MM.1S (cell line): ENCODE measurements around the gene ST3GAL3.

ENCODE experiments used
- DNase-seq: peaks from one replicate; pipeline ENCODE4 v3.0.0-alpha.2; 2015
- H2AFZ ChIP-seq: fragments of 300-600 bp; sonication (generic); 2 replicates; pipeline ENCODE4 v1.6.0; 2016; ENCODE audit warnings: antibody characterized with exemption, low read length
- H3F3A ChIP-seq: fragments of 300-600 bp; sonication (generic); 2 replicates; pipeline ENCODE4 v1.6.1; 2016; ENCODE audit warnings: mild to moderate bottlenecking, antibody characterized with exemption, low read length, moderate library complexity, mixed read lengths; ENCODE audit not compliant: insufficient read depth
- H3K27ac ChIP-seq: fragments of 300-600 bp; sonication (generic); 2 replicates; pipeline ENCODE4 v1.5.1; 2016; ENCODE audit warnings: mild to moderate bottlenecking, low read length
- H3K27me3 ChIP-seq: fragments of 300-600 bp; sonication (generic); replicated peaks from 2 replicates; pipeline ENCODE4 v1.6.0; 2016; ENCODE audit warnings: low read length; ENCODE audit not compliant: insufficient read depth
- H3K36me3 ChIP-seq: fragments of 300-600 bp; sonication (generic); replicated peaks from 2 replicates; pipeline ENCODE4 v1.6.1; 2016; ENCODE audit warnings: mild to moderate bottlenecking, low read length, mixed read lengths; ENCODE audit not compliant: insufficient read depth
- H3K4me1 ChIP-seq: fragments of 300-600 bp; sonication (generic); 2 replicates; pipeline ENCODE4 v1.6.1; 2016; ENCODE audit warnings: low read length, mixed read lengths
- H3K4me2 ChIP-seq: fragments of 300-600 bp; sonication (generic); 2 replicates; pipeline ENCODE4 v1.6.0; 2016; ENCODE audit warnings: low read depth, low read length
- H3K4me3 ChIP-seq: fragments of 300-600 bp; sonication (generic); 2 replicates; pipeline ENCODE4 v1.5.1; 2016; ENCODE audit warnings: low read length, mixed read lengths
- H3K79me2 ChIP-seq: fragments of 300-600 bp; sonication (generic); 2 replicates; pipeline ENCODE4 v1.6.1; 2016; ENCODE audit warnings: mixed run types, low read length, mixed read lengths
- H3K9ac ChIP-seq: fragments of 300-600 bp; sonication (generic); 2 replicates; pipeline ENCODE4 v1.6.1; 2016; ENCODE audit warnings: low read length, mixed read lengths
- H3K9me2 ChIP-seq: fragments of 300-600 bp; sonication (generic); replicated peaks from 2 replicates; pipeline ENCODE4 v1.6.1; 2016; ENCODE audit warnings: mild to moderate bottlenecking, low read length, mixed read lengths; ENCODE audit not compliant: insufficient read depth
- H3K9me3 ChIP-seq: fragments of 300-600 bp; sonication (generic); replicated peaks from 2 replicates; pipeline ENCODE4 v1.6.1; 2016; ENCODE audit warnings: mild to moderate bottlenecking, low read length, mixed read lengths; ENCODE audit not compliant: insufficient read depth
- H4K20me1 ChIP-seq: fragments of 300-600 bp; sonication (generic); 2 replicates; pipeline ENCODE4 v1.6.1; 2016; ENCODE audit warnings: mild to moderate bottlenecking, low read length, moderate library complexity, mixed read lengths; ENCODE audit not compliant: insufficient read depth
- EZH2 ChIP-seq: fragments of 300-600 bp; sonication (generic); optimal IDR thresholded peaks from 2 replicates; pipeline ENCODE3; 2017; ENCODE audit warnings: low read depth, mild to moderate bottlenecking, antibody characterized with exemption, low read length, mixed read lengths
- EZH2phosphoT487 ChIP-seq: fragments of 300-600 bp; sonication (generic); IDR thresholded peaks from 2 replicates; pipeline ENCODE4 v1.6.1; 2018; ENCODE audit warnings: antibody characterized with exemption, low read length
- TF ChIP-seq, protein P1 (sequence below): fragments of 300-600 bp; sonication (generic); IDR thresholded peaks from 2 replicates; pipeline ENCODE4 v1.5.1; 2016; ENCODE audit warnings: antibody characterized with exemption, low read length, mixed read lengths

The ST3GAL3 gene

DNA sequence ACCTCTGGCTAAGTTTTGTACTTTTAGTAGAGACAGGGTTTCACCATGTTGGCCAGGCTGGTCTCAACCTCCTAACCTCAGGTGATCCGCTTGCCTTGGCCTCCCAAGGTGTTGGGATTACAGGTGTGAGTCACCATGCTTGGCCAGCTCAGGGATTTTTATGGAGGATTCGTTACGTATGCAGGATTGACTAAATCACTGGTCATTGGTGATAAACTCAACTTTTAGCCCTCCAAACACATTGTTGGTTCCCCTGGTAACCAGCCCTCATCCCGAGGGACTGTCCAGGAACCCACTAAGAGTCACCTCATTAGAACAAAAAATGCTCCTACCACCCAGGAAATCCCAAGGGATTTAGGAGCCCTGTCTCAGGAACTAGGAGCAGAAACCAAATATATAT is 40.4 kb downstream of the ST3GAL3 start:
- no peaks in the 10 kb centered on the region for H3K36me3 ChIP-seq
- no peak for DNase-seq
- H3K9me3 ChIP-seq: no peaks in the 10 kb centered on the region
- no peak overlapping the region for H2AFZ ChIP-seq
- no peaks in the 10 kb centered on the region for H4K20me1 ChIP-seq
- no peak overlapping the region for H3K4me2 ChIP-seq
- TF ChIP-seq EZH2 (no peak), EZH2phosphoT487 (no peak)
- TF ChIP-seq, protein P1, sequence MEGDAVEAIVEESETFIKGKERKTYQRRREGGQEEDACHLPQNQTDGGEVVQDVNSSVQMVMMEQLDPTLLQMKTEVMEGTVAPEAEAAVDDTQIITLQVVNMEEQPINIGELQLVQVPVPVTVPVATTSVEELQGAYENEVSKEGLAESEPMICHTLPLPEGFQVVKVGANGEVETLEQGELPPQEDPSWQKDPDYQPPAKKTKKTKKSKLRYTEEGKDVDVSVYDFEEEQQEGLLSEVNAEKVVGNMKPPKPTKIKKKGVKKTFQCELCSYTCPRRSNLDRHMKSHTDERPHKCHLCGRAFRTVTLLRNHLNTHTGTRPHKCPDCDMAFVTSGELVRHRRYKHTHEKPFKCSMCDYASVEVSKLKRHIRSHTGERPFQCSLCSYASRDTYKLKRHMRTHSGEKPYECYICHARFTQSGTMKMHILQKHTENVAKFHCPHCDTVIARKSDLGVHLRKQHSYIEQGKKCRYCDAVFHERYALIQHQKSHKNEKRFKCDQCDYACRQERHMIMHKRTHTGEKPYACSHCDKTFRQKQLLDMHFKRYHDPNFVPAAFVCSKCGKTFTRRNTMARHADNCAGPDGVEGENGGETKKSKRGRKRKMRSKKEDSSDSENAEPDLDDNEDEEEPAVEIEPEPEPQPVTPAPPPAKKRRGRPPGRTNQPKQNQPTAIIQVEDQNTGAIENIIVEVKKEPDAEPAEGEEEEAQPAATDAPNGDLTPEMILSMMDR: no peak
- no peaks in the 10 kb centered on the region for H3K9me2 ChIP-seq
- no peak overlapping the region for H3K27ac ChIP-seq
- no peak overlapping the region for H3K4me3 ChIP-seq
- H3K9ac ChIP-seq: no peak overlapping the region
- no peaks in the 10 kb centered on the region for H3K27me3 ChIP-seq
- H3F3A ChIP-seq: no peaks in the 10 kb centered on the region; the same call in 1 of the 2 replicates
- no peaks in the 10 kb centered on the region for H3K79me2 ChIP-seq
- no peaks in the 10 kb centered on the region for H3K4me1 ChIP-seq

- H4K20me1 ChIP-seq: no peaks in the 10 kb centered on the region
- H3K4me3 ChIP-seq: no peak overlapping the region
- no peak overlapping the region for H3K4me2 ChIP-seq
- H3K9me2 ChIP-seq: no peaks in the 10 kb centered on the region
- H3K27me3 ChIP-seq: no peaks in the 10 kb centered on the region
- H3K9ac ChIP-seq: no peak overlapping the region
- no peaks in the 10 kb centered on the region for H3K9me3 ChIP-seq
- H3K36me3 ChIP-seq: no peaks in the 10 kb centered on the region
- H3F3A ChIP-seq: no peaks in the 10 kb centered on the region; the same call in 1 of the 2 replicates
- H2AFZ ChIP-seq: no peak overlapping the region
- no peak overlapping the region for H3K27ac ChIP-seq
- no peaks in the 10 kb centered on the region for H3K79me2 ChIP-seq
- TF ChIP-seq, protein P1: no peak
- no peak for TF ChIP-seq EZH2
- H3K4me1 ChIP-seq: no peaks in the 10 kb centered on the region
- DNase-seq: no peak
These were observed 42.7 kb downstream of the ST3GAL3 start for GRCh38 chr1:43750083-43750482.

DNA sequence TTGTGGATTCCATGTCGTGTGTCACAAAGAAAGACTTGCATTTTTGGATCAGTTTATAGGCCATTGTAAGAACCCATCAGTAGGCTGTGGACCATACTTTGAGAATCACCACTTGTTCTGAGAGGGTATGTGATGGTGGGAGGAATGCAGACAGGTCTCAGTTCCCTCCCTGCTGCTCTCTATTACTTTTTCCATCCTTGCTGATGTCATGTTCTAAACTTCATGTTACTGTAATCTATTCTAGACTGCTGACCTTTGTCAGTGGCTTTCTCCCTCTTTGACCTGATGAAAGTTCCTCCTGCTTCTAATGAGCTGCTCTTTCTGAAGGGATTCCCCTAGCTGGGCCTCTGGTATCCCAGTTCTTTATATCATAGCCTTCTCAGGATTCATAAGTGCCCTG is 46.1 kb downstream of the ST3GAL3 start:
- H3F3A ChIP-seq: no peaks in the 10 kb centered on the region; the same call in 1 of the 2 replicates
- H3K79me2 ChIP-seq: no peaks in the 10 kb centered on the region
- H3K27me3 ChIP-seq: no peaks in the 10 kb centered on the region
- H3K36me3 ChIP-seq: no peaks in the 10 kb centered on the region
- no peak for DNase-seq
- H3K4me3 ChIP-seq: no peak overlapping the region
- TF ChIP-seq, protein P1: no peak
- no peak for TF ChIP-seq EZH2
- no peak for TF ChIP-seq EZH2phosphoT487
- H3K9me2 ChIP-seq: no peaks in the 10 kb centered on the region
- no peak overlapping the region for H2AFZ ChIP-seq
- no peak overlapping the region for H3K27ac ChIP-seq
- H3K4me1 ChIP-seq: no peaks in the 10 kb centered on the region
- H3K9me3 ChIP-seq: no peaks in the 10 kb centered on the region
- no peak overlapping the region for H3K4me2 ChIP-seq
- no peak overlapping the region for H3K9ac ChIP-seq
- H4K20me1 ChIP-seq: no peaks in the 10 kb centered on the region

DNA sequence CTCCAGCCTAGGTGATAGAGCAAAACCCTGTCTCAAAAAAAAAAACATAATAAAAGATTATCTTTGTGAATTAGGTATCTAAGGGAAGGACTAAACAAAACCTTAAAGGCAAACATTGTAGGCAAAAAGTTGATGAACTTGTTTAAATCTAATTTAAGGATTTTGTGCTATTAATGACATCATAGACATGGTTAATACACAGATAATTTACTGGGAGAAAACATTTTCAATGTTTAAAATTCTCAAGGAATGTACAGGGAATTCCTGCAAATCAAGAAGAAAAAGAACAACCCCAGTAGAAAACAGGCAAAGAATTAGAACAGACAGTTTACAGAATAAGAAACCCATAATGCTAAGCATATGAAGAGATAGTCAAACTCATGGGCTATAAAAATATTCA is 47.6 kb downstream of the ST3GAL3 start:
- no peak overlapping the region for H3K4me2 ChIP-seq
- no peaks in the 10 kb centered on the region for H3K36me3 ChIP-seq
- no peaks in the 10 kb centered on the region for H4K20me1 ChIP-seq
- TF ChIP-seq, protein P1: no peak
- TF ChIP-seq EZH2phosphoT487 (no peak), EZH2 (no peak)
- H3K27ac ChIP-seq: no peak overlapping the region
- H3K9me3 ChIP-seq: no peaks in the 10 kb centered on the region
- no peaks in the 10 kb centered on the region for H3K79me2 ChIP-seq
- H3K4me1 ChIP-seq: no peaks in the 10 kb centered on the region
- H3F3A ChIP-seq: no peaks in the 10 kb centered on the region; the same call in 1 of the 2 replicates
- no peak overlapping the region for H3K9ac ChIP-seq
- H2AFZ ChIP-seq: no peak overlapping the region
- no peak for DNase-seq
- no peaks in the 10 kb centered on the region for H3K9me2 ChIP-seq
- no peak overlapping the region for H3K4me3 ChIP-seq
- no peaks in the 10 kb centered on the region for H3K27me3 ChIP-seq
